Osteocyte (in vitro differentiated cells): ENCODE results near the gene ERG. TPM values are rescaled to one million over a fixed set of nuclear protein-coding genes. Genes with fewer than 3 reads are reported as not detected.
A peak's percentile ranks its signal among the peaks of the same experiment; 100 is the strongest.

Experiments used
- DNase-seq: peaks from one replicate; pipeline ENCODE4 v3.0.0; 2021; ENCODE audit warnings: mixed read lengths; ENCODE audit not compliant: unreplicated experiment; ENCODE audit errors: extremely low spot score
- H3K27ac Mint-ChIP-seq: one replicate; pipeline ENCODE4 v1.8.0; 2021; ENCODE audit warnings: mild to moderate bottlenecking, mixed read lengths; ENCODE audit not compliant: unreplicated experiment
- H3K27me3 Mint-ChIP-seq: one replicate; pipeline ENCODE4 v1.8.0; 2021; ENCODE audit warnings: mixed read lengths; ENCODE audit not compliant: unreplicated experiment
- H3K36me3 Mint-ChIP-seq: one replicate; pipeline ENCODE4 v1.8.0; 2021; ENCODE audit warnings: mixed read lengths; ENCODE audit not compliant: unreplicated experiment
- H3K4me1 Mint-ChIP-seq: one replicate; pipeline ENCODE4 v1.8.0; 2021; ENCODE audit warnings: mixed read lengths; ENCODE audit not compliant: unreplicated experiment
- H3K4me3 Mint-ChIP-seq: one replicate; pipeline ENCODE4 v1.8.0; 2021; ENCODE audit warnings: mild to moderate bottlenecking, moderate library complexity, mixed read lengths; ENCODE audit not compliant: unreplicated experiment
- H3K9me3 Mint-ChIP-seq: one replicate; pipeline ENCODE4 v1.8.0; 2021; ENCODE audit warnings: mixed read lengths; ENCODE audit not compliant: unreplicated experiment
- total RNA-seq: library from RNA; stranded (reverse); gene quantifications from 2 replicates; pipeline ENCODE4 v1.2.1, GENCODE V29; 2021
- TF ChIP-seq, protein P1 (sequence below): fragments of 200-600 bp; sonication (generic); IDR thresholded peaks from 2 replicates; pipeline ENCODE4 v1.5.0; 2021; ENCODE audit warnings: antibody characterized with exemption, mild to moderate bottlenecking, moderate library complexity

ERG gene
- total RNA-seq, 1 donor from 2014 or later = 11.0 TPM

DNA sequence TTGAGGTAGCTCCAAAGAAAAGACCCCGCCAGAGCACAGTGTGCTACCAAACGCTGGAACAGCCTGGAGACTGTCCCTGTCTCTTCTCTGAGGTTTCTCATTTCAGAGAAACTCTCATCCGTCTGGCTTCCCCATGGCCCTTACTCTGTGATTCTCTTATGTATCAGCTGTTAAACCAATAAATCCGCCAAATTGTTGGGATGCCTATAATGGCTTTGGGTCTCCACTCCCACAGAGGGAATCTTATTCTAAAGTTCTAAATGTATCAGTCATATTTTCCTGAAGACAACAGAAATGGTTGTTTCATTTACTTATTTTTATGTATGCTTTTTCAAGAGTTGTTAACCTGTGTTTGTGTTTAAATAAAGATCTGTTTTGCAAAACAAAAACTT is 4.0 kb downstream of the ERG start:
- TF ChIP-seq, protein P1, sequence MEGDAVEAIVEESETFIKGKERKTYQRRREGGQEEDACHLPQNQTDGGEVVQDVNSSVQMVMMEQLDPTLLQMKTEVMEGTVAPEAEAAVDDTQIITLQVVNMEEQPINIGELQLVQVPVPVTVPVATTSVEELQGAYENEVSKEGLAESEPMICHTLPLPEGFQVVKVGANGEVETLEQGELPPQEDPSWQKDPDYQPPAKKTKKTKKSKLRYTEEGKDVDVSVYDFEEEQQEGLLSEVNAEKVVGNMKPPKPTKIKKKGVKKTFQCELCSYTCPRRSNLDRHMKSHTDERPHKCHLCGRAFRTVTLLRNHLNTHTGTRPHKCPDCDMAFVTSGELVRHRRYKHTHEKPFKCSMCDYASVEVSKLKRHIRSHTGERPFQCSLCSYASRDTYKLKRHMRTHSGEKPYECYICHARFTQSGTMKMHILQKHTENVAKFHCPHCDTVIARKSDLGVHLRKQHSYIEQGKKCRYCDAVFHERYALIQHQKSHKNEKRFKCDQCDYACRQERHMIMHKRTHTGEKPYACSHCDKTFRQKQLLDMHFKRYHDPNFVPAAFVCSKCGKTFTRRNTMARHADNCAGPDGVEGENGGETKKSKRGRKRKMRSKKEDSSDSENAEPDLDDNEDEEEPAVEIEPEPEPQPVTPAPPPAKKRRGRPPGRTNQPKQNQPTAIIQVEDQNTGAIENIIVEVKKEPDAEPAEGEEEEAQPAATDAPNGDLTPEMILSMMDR = no peak

DNA sequence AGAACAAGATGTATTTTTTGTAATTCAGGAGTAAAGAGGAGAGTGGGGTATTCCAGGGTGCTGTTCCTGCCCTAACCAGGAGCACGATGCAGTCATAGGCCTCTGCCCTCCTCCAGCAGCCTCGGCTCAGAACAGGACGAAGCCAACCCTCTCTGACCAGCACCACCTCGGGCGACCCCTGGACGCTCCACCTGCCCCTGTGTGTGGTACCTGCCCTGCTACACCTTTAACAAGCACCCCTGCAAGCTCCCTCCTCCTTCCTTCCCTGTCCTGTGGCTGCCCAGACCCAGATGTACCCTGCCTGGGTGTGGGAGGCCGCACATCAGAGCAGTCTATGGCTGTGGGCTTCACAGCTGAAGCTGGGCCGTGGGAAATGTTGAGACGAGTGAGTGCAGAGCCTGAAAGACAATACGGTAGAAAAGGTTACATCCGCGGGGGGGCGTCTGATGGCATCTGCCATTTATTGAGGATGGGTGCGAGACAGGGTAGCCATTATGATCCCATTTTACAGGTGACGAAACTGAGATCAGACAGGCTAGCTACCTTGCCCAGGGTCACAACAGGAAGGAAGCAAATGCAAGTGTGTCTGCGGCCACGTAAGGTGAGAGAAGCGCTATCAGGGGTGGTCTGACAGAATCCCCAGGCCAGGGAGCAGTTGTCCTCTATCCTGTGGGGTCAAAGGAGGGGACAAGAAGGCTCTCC is 4.6 kb downstream of the ERG start:
- Mint-ChIP-seq H3K9me3 (no peaks in the 10 kb centered on the region), H3K4me3 (no peak overlapping the region), H3K27me3 (no peaks in the 10 kb centered on the region), H3K4me1 (peaks cover 68% of the 10 kb centered on the region), H3K36me3 (no peaks in the 10 kb centered on the region), H3K27ac (peak overlapping the region; percentile 81)
- DNase-seq = no peak
- TF ChIP-seq, protein P1 = no peak

More for the DNA sequence above, 4.0 kb downstream of the ERG start:
- Mint-ChIP-seq H3K27ac (peak overlapping the region; percentile 81), H3K36me3 (no peaks in the 10 kb centered on the region), H3K9me3 (no peaks in the 10 kb centered on the region), H3K4me1 (peaks cover 68% of the 10 kb centered on the region), H3K4me3 (no peak overlapping the region), H3K27me3 (no peaks in the 10 kb centered on the region)
- no peak for DNase-seq

DNA sequence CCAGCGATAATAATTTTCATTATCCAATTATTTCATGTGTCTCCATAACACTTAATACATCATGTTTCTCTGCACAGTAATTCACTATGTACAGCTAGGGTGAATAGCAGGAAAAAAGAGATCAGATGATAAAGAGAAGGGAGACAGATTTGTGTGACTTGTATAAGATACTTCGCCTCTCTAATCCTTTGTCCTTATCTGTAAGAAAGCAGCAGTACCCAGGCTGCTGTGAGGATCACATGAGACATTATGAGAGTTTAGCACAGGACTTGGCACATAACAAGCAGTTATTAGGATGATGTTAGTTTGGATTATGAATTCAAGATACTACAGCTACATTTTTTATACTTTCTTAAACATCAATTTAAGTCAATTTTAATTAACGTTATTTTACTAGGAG is 6.3 kb downstream of the ERG start:
- H3K36me3 Mint-ChIP-seq = no peaks in the 10 kb centered on the region
- no peaks in the 10 kb centered on the region for H3K27me3 Mint-ChIP-seq
- no peak for DNase-seq
- no peak overlapping the region for H3K4me3 Mint-ChIP-seq
- TF ChIP-seq, protein P1 = no peak
- H3K9me3 Mint-ChIP-seq = no peaks in the 10 kb centered on the region
- peaks cover 75% of the 10 kb centered on the region for H3K4me1 Mint-ChIP-seq
- H3K27ac Mint-ChIP-seq = no peak overlapping the region

DNA sequence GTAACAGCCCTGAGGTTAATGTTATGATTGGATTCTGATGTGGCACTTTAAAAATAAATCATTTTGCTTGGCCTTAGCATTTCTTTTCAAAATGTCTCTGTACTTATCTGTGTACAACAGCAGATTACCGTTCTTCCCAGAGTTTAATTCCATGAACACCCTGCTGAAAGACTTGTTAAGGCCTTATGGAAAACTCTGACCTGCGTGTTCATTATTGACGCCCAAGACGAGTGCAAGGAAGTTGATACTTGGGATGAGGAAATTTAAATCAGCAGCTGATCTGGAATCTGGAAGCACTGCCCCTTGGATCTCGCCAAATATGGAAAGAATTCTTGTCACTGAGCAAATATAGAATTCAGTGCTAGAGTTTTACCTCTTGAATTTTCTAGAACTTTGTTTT is 6.7 kb downstream of the ERG start:
- Mint-ChIP-seq H3K9me3 (no peaks in the 10 kb centered on the region), H3K27me3 (no peaks in the 10 kb centered on the region), H3K4me1 (peaks cover 74% of the 10 kb centered on the region), H3K4me3 (no peak overlapping the region), H3K27ac (peak overlapping the region; percentile 12), H3K36me3 (no peaks in the 10 kb centered on the region)
- TF ChIP-seq, protein P1 = no peak
- DNase-seq = no peak

DNA sequence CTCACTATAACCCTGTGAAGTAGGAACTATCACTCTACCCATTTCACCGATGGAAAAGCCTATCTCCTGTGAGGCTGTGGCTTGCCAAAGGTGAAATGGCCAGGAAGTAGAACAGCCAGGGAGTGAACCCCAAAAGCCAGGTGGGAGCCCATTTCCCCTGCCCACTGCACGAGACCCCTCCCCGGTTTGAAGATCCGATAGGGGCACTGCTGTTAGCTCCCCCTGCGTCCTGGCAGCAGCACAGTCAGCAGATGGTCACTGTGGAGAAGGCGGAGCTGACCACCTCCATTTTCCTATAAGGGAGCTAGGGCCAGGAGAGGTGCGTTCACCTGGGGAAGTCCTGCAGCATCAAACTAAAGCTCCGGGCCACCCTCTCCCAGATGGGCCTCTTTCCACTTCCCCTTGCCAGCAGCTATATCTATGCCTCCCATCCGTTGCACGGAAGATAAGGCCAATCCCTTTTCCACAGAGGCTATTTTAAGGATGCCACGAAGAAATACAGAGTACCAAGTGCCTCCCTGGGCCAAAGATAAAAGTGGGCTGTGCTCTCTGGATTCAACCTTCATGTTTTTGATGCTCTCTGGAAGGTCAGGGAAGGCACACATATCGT is 7.8 kb downstream of the ERG start:
- H3K36me3 Mint-ChIP-seq = no peaks in the 10 kb centered on the region
- TF ChIP-seq, protein P1 = no peak
- H3K4me1 Mint-ChIP-seq = peaks cover 70% of the 10 kb centered on the region

More for the DNA sequence above, 7.8 kb downstream of the ERG start:
- DNase-seq = no peak
- no peaks in the 10 kb centered on the region for H3K27me3 Mint-ChIP-seq
- H3K9me3 Mint-ChIP-seq = no peaks in the 10 kb centered on the region
- H3K27ac Mint-ChIP-seq = no peak overlapping the region
- no peak overlapping the region for H3K4me3 Mint-ChIP-seq
